Mucosa of rectum (tissue), 2 donors: ENCODE data around the gene PBLD.

ENCODE experiments used
- H3K27ac ChIP-seq, 2 donors: one replicate each; pipeline ENCODE4 v1.7.0; 2013; ENCODE audit warnings: inconsistent platforms in 2 of 2, low read depth in 2 of 2, low read length in 2 of 2
- H3K27me3 ChIP-seq, 2 donors: one replicate each; pipeline ENCODE4 v1.7.0; 2013; ENCODE audit warnings: low read length in 2 of 2; ENCODE audit not compliant: control insufficient read depth in 2 of 2, insufficient read depth in 2 of 2
- H3K36me3 ChIP-seq, 2 donors: one replicate each; pipeline ENCODE4 v1.7.0; 2013; ENCODE audit warnings: low read length in 2 of 2; ENCODE audit not compliant: control insufficient read depth in 2 of 2, insufficient read depth in 2 of 2
- H3K4me1 ChIP-seq, 2 donors: one replicate each; pipeline ENCODE4 v1.7.0; 2013; ENCODE audit warnings: low read length in 2 of 2, mild to moderate bottlenecking in 1 of 2; ENCODE audit not compliant: control insufficient read depth in 2 of 2, insufficient read depth in 2 of 2
- H3K4me3 ChIP-seq, 2 donors: one replicate each; pipeline ENCODE4 v1.7.0; 2013; ENCODE audit warnings: low read length in 2 of 2
- H3K9ac ChIP-seq, 2 donors: one replicate each; pipeline ENCODE4 v1.7.0; 2013; ENCODE audit warnings: low read length in 2 of 2, low read depth in 1 of 2, mild to moderate bottlenecking in 1 of 2
- H3K9me3 ChIP-seq, 2 donors: one replicate each; pipeline ENCODE4 v1.7.0; 2013; ENCODE audit warnings: low read length in 2 of 2; ENCODE audit not compliant: control insufficient read depth in 2 of 2
- donor health status: healthy.
- donor health status: Normal muscosa, but diverticular disease.

PBLD gene

GRCh38 chr10:68346774-68347173, 14.0 kb upstream of the PBLD start:
- no peaks in the 10 kb centered on the region for H3K9me3 ChIP-seq
- H3K9ac ChIP-seq: no peak overlapping the region
- H3K27ac ChIP-seq: no peak overlapping the region
- no peaks in the 10 kb centered on the region for H3K27me3 ChIP-seq
- H3K4me1 ChIP-seq: no peaks in the 10 kb centered on the region
- H3K36me3 ChIP-seq: peaks cover 38 to 43% of the 10 kb centered on the region in 2 donors
- H3K4me3 ChIP-seq: no peak overlapping the region

DNA sequence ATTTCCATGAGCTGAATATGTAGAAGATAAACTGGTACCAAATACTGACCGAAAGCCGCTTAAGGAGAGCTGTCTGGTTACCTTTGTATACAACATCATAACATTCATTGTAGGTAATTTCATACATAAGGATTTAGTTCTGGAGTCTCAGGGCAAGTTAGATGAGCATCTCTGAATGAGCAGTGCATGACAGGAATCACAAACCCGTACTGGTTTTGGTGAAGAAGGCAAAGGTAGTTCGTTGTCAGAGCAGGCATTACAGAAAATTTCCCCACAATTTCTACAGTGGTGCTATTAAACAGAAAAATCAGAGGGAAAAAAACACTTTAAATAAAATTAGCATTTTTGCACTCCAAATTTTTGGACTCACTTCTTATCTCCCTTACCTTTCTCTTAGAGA, 12.9 kb upstream of the PBLD start:
- H3K9ac ChIP-seq: no peak overlapping the region
- peaks cover 50 to 54% of the 10 kb centered on the region in 2 donors for H3K36me3 ChIP-seq

GRCh38 chr10:68342909-68343516, 10.3 kb upstream of the PBLD start:
- Histone ChIP-seq H3K27ac (no peak overlapping the region), H3K4me1 (no peaks in the 10 kb centered on the region), H3K9ac (no peak overlapping the region), H3K4me3 (no peak overlapping the region), H3K27me3 (no peaks in the 10 kb centered on the region), H3K36me3 (peaks cover 74 to 78% of the 10 kb centered on the region in 2 donors), H3K9me3 (no peaks in the 10 kb centered on the region)

More for the DNA sequence above, 12.9 kb upstream of the PBLD start:
- Histone ChIP-seq H3K27ac (no peak overlapping the region), H3K9me3 (no peaks in the 10 kb centered on the region), H3K4me3 (no peak overlapping the region), H3K4me1 (no peaks in the 10 kb centered on the region), H3K27me3 (no peaks in the 10 kb centered on the region)

DNA sequence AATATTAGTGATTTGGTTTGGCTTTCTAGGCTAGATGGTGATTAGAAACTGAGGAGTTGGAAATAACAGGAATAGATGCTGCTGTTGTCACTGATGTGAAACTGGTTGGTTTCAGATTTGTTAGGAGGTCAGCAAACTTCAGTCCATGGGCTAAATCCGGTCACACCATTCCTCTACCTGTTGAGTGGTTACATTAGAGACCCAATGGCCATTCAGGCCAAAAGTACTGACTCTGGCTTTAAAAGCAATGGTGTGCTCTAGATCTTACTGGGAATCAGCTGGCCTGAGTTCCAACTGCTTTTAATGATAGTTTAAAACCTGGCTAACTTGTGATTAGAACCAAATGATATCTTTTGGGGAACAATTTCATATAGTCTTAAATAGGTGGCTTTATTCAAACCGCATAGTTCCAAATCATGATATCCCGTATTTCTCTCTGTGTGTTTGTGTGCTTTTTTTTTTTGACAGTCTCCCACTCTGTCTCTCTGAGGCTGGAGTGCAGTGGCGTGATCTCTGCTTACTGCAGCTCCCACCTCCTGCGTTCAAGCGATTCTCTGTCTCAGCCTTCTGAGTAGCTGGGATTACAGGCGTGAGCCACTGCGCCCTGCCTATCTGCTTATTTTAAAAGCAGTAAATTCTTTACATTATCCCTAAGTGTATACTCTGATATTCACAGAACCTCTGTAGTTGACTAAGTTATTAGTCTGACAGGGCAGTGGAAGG, 7.8 kb upstream of the PBLD start:
- Histone ChIP-seq H3K4me1 (peaks cover 1 to 14% of the 10 kb centered on the region in 2 donors), H3K27me3 (no peaks in the 10 kb centered on the region), H3K9me3 (no peaks in the 10 kb centered on the region), H3K9ac (no peak overlapping the region), H3K27ac (no peak overlapping the region), H3K4me3 (no peak overlapping the region), H3K36me3 (peaks cover 69 to 76% of the 10 kb centered on the region in 2 donors)

- Histone ChIP-seq H3K36me3 (peaks cover 39 to 42% of the 10 kb centered on the region in 2 donors), H3K4me3 (no peak overlapping the region), H3K4me1 (peaks cover 9 to 32% of the 10 kb centered on the region in 2 donors), H3K27ac (no peak overlapping the region), H3K27me3 (no peaks in the 10 kb centered on the region), H3K9me3 (no peaks in the 10 kb centered on the region), H3K9ac (no peak overlapping the region)
Observed at GRCh38 chr10:68336754-68337351, 4.1 kb upstream of the PBLD start.

DNA sequence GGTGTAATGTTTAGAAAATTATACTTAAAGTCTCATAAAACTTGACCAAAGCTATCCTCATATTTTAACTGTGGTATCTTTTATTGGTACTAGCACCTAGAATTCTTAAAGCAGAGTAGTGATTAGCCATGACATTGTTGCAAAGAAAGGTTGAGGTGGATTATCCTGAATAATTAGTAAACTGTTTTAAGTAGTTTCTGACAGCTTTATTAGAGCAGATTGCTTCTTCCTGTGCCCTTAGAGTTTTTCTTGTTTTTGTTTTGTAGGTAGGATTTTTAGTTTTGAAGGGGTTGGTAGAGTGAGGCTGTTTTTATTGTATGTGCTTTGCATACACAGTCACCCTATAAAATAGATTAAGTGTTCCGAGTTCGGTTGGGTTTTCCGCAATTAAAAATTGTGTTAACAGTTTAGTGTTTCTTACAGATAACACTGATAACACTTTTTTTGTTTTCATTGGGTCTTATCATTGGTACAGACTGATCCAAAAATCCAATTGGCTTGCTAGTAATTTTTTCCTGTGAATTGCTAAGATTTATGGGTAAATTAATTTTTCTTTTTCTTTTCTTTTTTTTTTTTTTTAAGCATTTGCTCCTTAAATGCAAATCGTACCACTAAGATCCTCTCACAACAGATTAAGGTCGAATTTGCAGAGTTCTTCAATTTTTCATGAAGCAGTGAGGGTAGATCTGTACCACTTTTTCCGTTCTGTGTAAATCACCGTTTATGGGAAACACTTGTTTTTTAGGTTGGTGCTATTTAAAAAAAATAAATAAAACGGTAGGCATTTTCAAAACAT, 2.1 kb upstream of the PBLD start:
- Histone ChIP-seq H3K4me3 (peak overlapping the region; percentile 92), H3K27me3 (no peaks in the 10 kb centered on the region), H3K9ac (no peak overlapping the region), H3K4me1 (peaks cover 15 to 37% of the 10 kb centered on the region in 2 donors), H3K36me3 (peaks cover 19 to 22% of the 10 kb centered on the region in 2 donors), H3K27ac (no peak overlapping the region), H3K9me3 (no peaks in the 10 kb centered on the region)

- H3K27me3 ChIP-seq: no peaks in the 10 kb centered on the region
- peaks cover 8 to 11% of the 10 kb centered on the region in 2 donors for H3K36me3 ChIP-seq
- H3K9ac ChIP-seq: peak overlapping the region; percentile 94 to 98
- H3K4me3 ChIP-seq: peak overlapping the region; percentile 92
- H3K4me1 ChIP-seq: peaks cover 22 to 43% of the 10 kb centered on the region in 2 donors
- H3K9me3 ChIP-seq: no peaks in the 10 kb centered on the region
- peak overlapping the region; percentile 99 for H3K27ac ChIP-seq
Observed at GRCh38 chr10:68333440-68334431, 1.0 kb upstream of the PBLD start.

DNA sequence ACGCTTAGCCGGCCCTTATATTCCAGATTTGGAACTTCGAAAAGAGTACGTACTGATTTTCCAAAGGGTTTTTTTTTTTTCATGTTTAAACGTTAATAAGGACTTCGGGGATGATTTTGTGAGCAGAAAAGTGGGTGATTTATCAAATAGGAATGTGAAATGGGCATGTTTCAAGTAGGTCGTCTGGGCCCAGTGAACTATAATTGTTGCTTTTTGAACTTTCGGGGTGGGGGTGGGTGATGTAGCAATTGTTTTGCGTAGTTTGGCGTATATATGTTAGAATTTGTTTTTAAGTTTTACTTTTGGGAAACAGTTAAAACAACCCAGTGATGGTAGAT, 299 bp upstream of the PBLD start:
- Histone ChIP-seq H3K4me3 (peak overlapping the region; percentile 92), H3K9me3 (no peaks in the 10 kb centered on the region), H3K27me3 (no peaks in the 10 kb centered on the region), H3K4me1 (peaks cover 28 to 50% of the 10 kb centered on the region in 2 donors), H3K9ac (peak overlapping the region; percentile 94 to 98), H3K27ac (peak overlapping the region; percentile 99), H3K36me3 (peaks cover 2 to 5% of the 10 kb centered on the region in 2 donors)
